ENCODE results near the gene TNS3.

Gene TNS3

GRCh38 chr7:47485640-47486435, 96.1 kb downstream of the TNS3 start:
- no peak for DNase-seq (ENCODE audit: low read depth)

GRCh38 chr7:47484923-47485639, 96.8 kb downstream of the TNS3 start:
- DNase-seq (ENCODE audit: low read depth): no peak

- DNase-seq (ENCODE audit: low read depth): no peak
These were observed 97.5 kb downstream of the TNS3 start for GRCh38 chr7:47484457-47484856.

- no peak for DNase-seq (ENCODE audit: low read depth)
These were observed 98.2 kb downstream of the TNS3 start for GRCh38 chr7:47483604-47484273.

GRCh38 chr7:47482013-47482875, 99.7 kb downstream of the TNS3 start:
- no peak for DNase-seq (ENCODE audit: low read depth)

GRCh38 chr7:47481541-47482012, 100.3 kb downstream of the TNS3 start:
- DNase-seq (ENCODE audit: low read depth): no peak

GRCh38 chr7:47480576-47481538, 101.1 kb downstream of the TNS3 start:
- no peak for DNase-seq (ENCODE audit: low read depth)

GRCh38 chr7:47479821-47480575, 101.9 kb downstream of the TNS3 start:
- no peak for DNase-seq (ENCODE audit: low read depth)

- DNase-seq (ENCODE audit: low read depth): no peak
These were observed 102.8 kb downstream of the TNS3 start for GRCh38 chr7:47478926-47479711.

- no peak for DNase-seq (ENCODE audit: low read depth)
These were observed 103.9 kb downstream of the TNS3 start for GRCh38 chr7:47478017-47478344.

- no peak for DNase-seq (ENCODE audit: low read depth)
These were observed 104.5 kb downstream of the TNS3 start for GRCh38 chr7:47477191-47478016.

GRCh38 chr7:47475880-47476227, 106.1 kb downstream of the TNS3 start:
- no peak for DNase-seq (ENCODE audit: low read depth)

GRCh38 chr7:47474937-47475879, 106.7 kb downstream of the TNS3 start:
- DNase-seq (ENCODE audit: low read depth): no peak

- DNase-seq (ENCODE audit: low read depth): no peak
These were observed 107.5 kb downstream of the TNS3 start for GRCh38 chr7:47474211-47474936.

GRCh38 chr7:47473499-47474210, 108.3 kb downstream of the TNS3 start:
- DNase-seq (ENCODE audit: low read depth): no peak

All from stimulated activated CD4-positive, alpha-beta T cell treated with anti-CD3 and anti-CD28 coated beads, Interleukin-2, amount 100 ng/mL, for 4 hours (primary cell).